B cell (primary cell): ENCODE data around the gene SLC48A1. TPM values are rescaled to one million over a fixed set of nuclear protein-coding genes. Genes with fewer than 3 reads are reported as not detected.

Source experiments
- ATAC-seq: fragments of 200-7000 bp; cut with Tn5 transposase; one replicate; pipeline ENCODE4 v1.10.0; 2021; ENCODE audit warnings: low read depth, mild to moderate bottlenecking, moderate number of reproducible peaks, moderate library complexity
- CTCF ChIA-PET: fragments of 350-600 bp; sonication (Branson Sonifier 250); formaldehyde crosslinking; loops from one replicate; lab custom pipeline; 2021; ENCODE audit warnings: antibody characterized with exemption, inconsistent platforms; lab: Charles Lee
- POLR2A ChIA-PET: fragments of 350-600 bp; sonication (Branson Sonifier 250); formaldehyde crosslinking; loops from one replicate; lab custom pipeline; 2021; ENCODE audit warnings: antibody characterized with exemption; lab: Charles Lee
- DNase-seq: peaks from one replicate; pipeline ENCODE4 v3.0.0; 2013
- H2AFZ ChIP-seq: 2 replicates; pipeline ENCODE4 v1.6.1; 2012; ENCODE audit warnings: mild to moderate bottlenecking, low read depth, low read length; ENCODE audit not compliant: insufficient read depth, poor library complexity, severe bottlenecking
- H3K27ac ChIP-seq, 2 donors: 1 replicate in 1 of 2; 2 replicates in 1 of 2; pipeline ENCODE4 v1.5.1; 2012 to 2013; ENCODE audit warnings: low read length in 2 of 2, mild to moderate bottlenecking in 2 of 2, moderate library complexity in 1 of 2
- H3K27me3 ChIP-seq, 4 experiments: fragments of 200-600 bp in 1 of 4; sonication (generic) in 1 of 4; replicated peaks in 1 of 4; 1 replicate in 2 of 4; 2 replicates in 2 of 4; pipeline versions ENCODE4 v1.6.1 to v1.7.0; 2013 to 2016; ENCODE audit warnings: low read length in 3 of 4, mild to moderate bottlenecking in 2 of 4, mixed read lengths in 1 of 4, moderate library complexity in 1 of 4; ENCODE audit not compliant: insufficient read depth in 4 of 4, control insufficient read depth in 3 of 4; ENCODE audit errors: control extremely low read depth in 1 of 4
- H3K36me3 ChIP-seq, 2 experiments: replicated peaks in 1 of 2; 1 replicate in 1 of 2; 2 replicates in 1 of 2; pipeline versions ENCODE4 v1.6.1 to v1.7.1; 2013; ENCODE audit warnings: low read length in 1 of 2; ENCODE audit not compliant: insufficient read depth in 2 of 2, control insufficient read depth in 1 of 2; ENCODE audit errors: control extremely low read depth in 1 of 2, extremely low read depth in 1 of 2
- H3K4me1 ChIP-seq, 2 donors: fragments of 200-600 bp in 1 of 2; sonication (generic) in 1 of 2; 1 replicate in 1 of 2; 2 replicates in 1 of 2; pipeline versions ENCODE4 v1.5.1 to v1.6.1; 2013 to 2017; ENCODE audit warnings: low read length in 2 of 2; ENCODE audit not compliant: control insufficient read depth in 2 of 2, insufficient read depth in 2 of 2
- H3K4me2 ChIP-seq: replicated peaks from 2 replicates; pipeline ENCODE3; 2012; ENCODE audit warnings: mild to moderate bottlenecking, low read depth, low read length; ENCODE audit not compliant: poor library complexity, severe bottlenecking
- H3K4me3 ChIP-seq, 5 experiments: fragments of 200-600 bp in 1 of 5; sonication (generic) in 1 of 5; 1 replicate in 3 of 5; 2 replicates in 2 of 5; pipeline versions ENCODE4 v1.5.1 to v1.7.0; 2011 to 2016; ENCODE audit warnings: low read length in 4 of 5, mild to moderate bottlenecking in 4 of 5, low read depth in 2 of 5, control low read depth in 1 of 5, moderate library complexity in 1 of 5; ENCODE audit not compliant: insufficient read depth in 1 of 5; ENCODE audit errors: control extremely low read depth in 1 of 5, extremely low read depth in 1 of 5
- H3K79me2 ChIP-seq: fragments of 200-600 bp; sonication (generic); one replicate; pipeline ENCODE4 v1.6.0; 2016; ENCODE audit warnings: low read length; ENCODE audit not compliant: control insufficient read depth, insufficient read depth
- H3K9ac ChIP-seq: fragments of 200-600 bp; sonication (generic); 2 replicates; pipeline ENCODE4 v1.6.1; 2017; ENCODE audit warnings: mild to moderate bottlenecking, low read length, moderate library complexity
- H3K9me3 ChIP-seq, 3 donors: one replicate each; pipeline versions ENCODE4 v1.6.1 to v1.7.1; 2013; ENCODE audit warnings: low read length in 2 of 3; ENCODE audit not compliant: control insufficient read depth in 2 of 3, insufficient read depth in 1 of 3; ENCODE audit errors: control extremely low read depth in 1 of 3
- H4K20me1 ChIP-seq: 2 replicates; pipeline ENCODE4 v1.6.0; 2012; ENCODE audit warnings: mild to moderate bottlenecking, low read length; ENCODE audit not compliant: insufficient read depth, control insufficient read depth, poor library complexity, severe bottlenecking
- H3K27ac Mint-ChIP-seq: one replicate; pipeline ENCODE4 v1.8.0; 2021; ENCODE audit warnings: mixed read lengths
- H3K27me3 Mint-ChIP-seq: one replicate; pipeline ENCODE4 v1.8.0; 2021; ENCODE audit warnings: mixed read lengths
- H3K4me1 Mint-ChIP-seq: one replicate; pipeline ENCODE4 v1.8.0; 2021; ENCODE audit warnings: mixed read lengths
- H3K4me3 Mint-ChIP-seq: one replicate; pipeline ENCODE4 v1.8.0; 2021; ENCODE audit warnings: mixed read lengths
- H3K9me3 Mint-ChIP-seq: one replicate; pipeline ENCODE4 v1.8.0; 2022; ENCODE audit warnings: mixed read lengths; ENCODE audit not compliant: insufficient read depth
- CTCF ChIP-seq: fragments of 200-600 bp; IDR thresholded peaks from one replicate; pipeline ENCODE4 v1.8.0; 2022; ENCODE audit warnings: antibody characterized with exemption, mild to moderate bottlenecking
- EZH2 ChIP-seq: IDR thresholded peaks from 2 replicates; pipeline ENCODE4 v1.6.1; 2012; ENCODE audit warnings: borderline replicate concordance, low read depth, mild to moderate bottlenecking, moderate library complexity, low read length; ENCODE audit not compliant: insufficient read depth, poor library complexity, severe bottlenecking
- WGBS: methylation state at CpG from one replicate; pipeline ENCODE4 v1.1.5; 2013; ENCODE audit warnings: missing lambda C conversion rate; ENCODE audit not compliant: insufficient coverage; 5-methylcytosine and 5-hydroxymethylcytosine counted together
- intact Hi-C: fragments of 100-400 bp; cut with micrococcal nuclease; formaldehyde crosslinking; loops from one replicate; pipeline ENCODE4 v1.10.0; 2022
- polyA plus RNA-seq: library from polyadenylated mRNA; depleted of rRNA; stranded (reverse); fragments of >200 nt; gene quantifications from 2 replicates; pipeline ENCODE4 v1.2.3, GENCODE V29; 2012
- total RNA-seq, 2 donors: library from RNA; stranded (reverse); fragments of 120-200 nt in 1 of 2; gene quantifications; 1 replicate in 1 of 2; 2 replicates in 1 of 2; pipeline versions ENCODE4 v1.2.3 to v1.2.4, GENCODE V29; 2013 to 2022

Gene SLC48A1
- total and polyA plus RNA-seq, 2 donors (not counting 1 experiment from before 2014, with no cell fraction given), result 8.0 to 20.0 TPM

GRCh38 chr12:47795121-47795813, 22.2 kb downstream of the SLC48A1 start:
- Histone ChIP-seq H3K9me3 (no peaks in the 10 kb centered on the region), H3K27ac (no peak overlapping the region), H3K27me3 (no peaks in the 10 kb centered on the region), H3K4me1 (peaks cover 0 to 10% of the 10 kb centered on the region in 2 donors), H4K20me1 (peaks cover 48% of the 10 kb centered on the region), H2AFZ (no peak overlapping the region), H3K9ac (no peak overlapping the region), H3K4me2 (no peak overlapping the region), H3K4me3 (no peak overlapping the region), H3K36me3 (peaks cover 0 to 89% of the 10 kb centered on the region in 2 experiments), H3K79me2 (peaks cover 28% of the 10 kb centered on the region)
- no peak overlapping the region for H3K4me3 Mint-ChIP-seq
- no peaks in the 10 kb centered on the region for H3K27me3 Mint-ChIP-seq
- intact Hi-C loops, result no loop called here
- no peak overlapping the region for H3K27ac Mint-ChIP-seq
- TF ChIP-seq CTCF (no peak), EZH2 (no peak)
- no peak for ATAC-seq
- DNase-seq, result no peak
- 94% methylated on average over 21 of the region's 21 CpGs for WGBS
- H3K4me1 Mint-ChIP-seq, result peaks cover 7% of the 10 kb centered on the region
- ChIA-PET CTCF (interaction anchor here (1.1 to 38.8 kb wide), 4 partner anchors 18 to 81 kb away, joined by 3 to 1203 read pairs (median 3); no protein-coding TSS in a partner anchor), POLR2A (interaction anchor here (2.5 kb wide), 1 partner anchor 44 kb away, joined by 6 read pairs; no protein-coding TSS in a partner anchor)
- no peaks in the 10 kb centered on the region for H3K9me3 Mint-ChIP-seq

GRCh38 chr12:47795814-47796411, 22.9 kb downstream of the SLC48A1 start:
- peaks cover 0 to 11% of the 10 kb centered on the region in 2 donors for H3K4me1 ChIP-seq
- no peak overlapping the region for H3K27ac ChIP-seq
- no peaks in the 10 kb centered on the region for H3K9me3 ChIP-seq
- ATAC-seq (no peak), DNase-seq (no peak)
- Mint-ChIP-seq H3K27ac (no peak overlapping the region), H3K9me3 (no peaks in the 10 kb centered on the region), H3K4me3 (no peak overlapping the region), H3K27me3 (no peaks in the 10 kb centered on the region), H3K4me1 (peaks cover 10% of the 10 kb centered on the region)
- H3K27me3 ChIP-seq, result no peaks in the 10 kb centered on the region
- H3K4me3 ChIP-seq, result no peak overlapping the region
- H3K79me2 ChIP-seq, result peaks cover 34% of the 10 kb centered on the region
- H2AFZ ChIP-seq, result no peak overlapping the region
- H3K9ac ChIP-seq, result no peak overlapping the region
- no peak overlapping the region for H3K4me2 ChIP-seq
- peaks cover 0 to 84% of the 10 kb centered on the region in 2 experiments for H3K36me3 ChIP-seq
- POLR2A ChIA-PET, result interaction anchor here (2.5 kb wide), 1 partner anchor 43 kb away, joined by 6 read pairs; no protein-coding TSS in a partner anchor
- intact Hi-C loops, result no loop called here
- peaks cover 55% of the 10 kb centered on the region for H4K20me1 ChIP-seq
- TF ChIP-seq EZH2, result no peak
- TF ChIP-seq CTCF, result no peak
- WGBS, result 96% methylated on average over 18 of the region's 22 CpGs
- CTCF ChIA-PET, result interaction anchor here (9.3 to 38.8 kb wide), 2 partner anchors 23 to 39 kb away, joined by 76 to 1203 read pairs; partner anchors contain the start of gene HDAC7
